ENCODE data around the gene PDHB. TPM values are rescaled to one million over a fixed set of nuclear protein-coding genes. Genes with fewer than 3 reads are reported as not detected.

PDHB gene
- total RNA-seq, 6 experiments from 2014 or later, result 35.5 to 70.2 (median 47.3) TPM

DNA sequence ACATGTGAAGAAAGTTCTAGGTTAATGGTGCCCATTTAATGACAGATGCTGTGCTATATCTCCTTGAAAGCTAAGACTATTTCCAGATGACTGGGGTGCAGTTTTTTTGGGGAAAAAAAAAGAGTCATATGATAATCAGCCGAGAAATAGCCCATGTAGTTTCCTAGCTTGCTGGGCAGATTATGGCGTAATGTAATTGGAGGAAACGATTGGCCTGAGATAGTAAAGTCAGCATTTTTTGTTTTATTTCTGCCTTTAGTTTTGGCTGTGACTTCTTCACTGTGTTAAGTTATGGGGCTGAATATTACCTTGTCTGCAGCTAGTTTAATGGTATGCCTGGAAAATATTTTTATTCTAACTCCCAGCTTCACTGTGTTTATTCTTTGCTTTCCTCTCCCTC is 24.0 kb downstream of the PDHB start:
- no peak overlapping the region for H3K27ac ChIP-seq
- intact Hi-C loops (cut with DNase I), result loop anchor here (5.0 to 10.0 kb wide), 3 partner anchors 92 to 225 kb away; no protein-coding TSS in a partner anchor
- H3K27me3 ChIP-seq, result no peaks in the 10 kb centered on the region
- TF ChIP-seq POLR2A (IDR thresholded peaks at IDR 0.05) (no peak), CTCF (IDR thresholded peaks at IDR 0.05) (no peak)
- ATAC-seq, result peak in 2 of 4 donors; percentile 20 to 32
- H3K4me3 ChIP-seq, result no peak overlapping the region
- no peaks in the 10 kb centered on the region for H3K9me3 ChIP-seq
- H3K4me1 ChIP-seq, result peaks cover 0 to 8% (median 7%) of the 10 kb centered on the region in 4 donors
- 63% methylated on average over 3 of the region's 3 CpGs for WGBS (ENCODE audit: insufficient coverage, low coverage, low lambda C conversion rate, missing lambda C conversion rate)
- peaks cover 0 to 7% (median 4%) of the 10 kb centered on the region in 4 donors for H3K36me3 ChIP-seq
- DNase-seq, result no peak

DNA sequence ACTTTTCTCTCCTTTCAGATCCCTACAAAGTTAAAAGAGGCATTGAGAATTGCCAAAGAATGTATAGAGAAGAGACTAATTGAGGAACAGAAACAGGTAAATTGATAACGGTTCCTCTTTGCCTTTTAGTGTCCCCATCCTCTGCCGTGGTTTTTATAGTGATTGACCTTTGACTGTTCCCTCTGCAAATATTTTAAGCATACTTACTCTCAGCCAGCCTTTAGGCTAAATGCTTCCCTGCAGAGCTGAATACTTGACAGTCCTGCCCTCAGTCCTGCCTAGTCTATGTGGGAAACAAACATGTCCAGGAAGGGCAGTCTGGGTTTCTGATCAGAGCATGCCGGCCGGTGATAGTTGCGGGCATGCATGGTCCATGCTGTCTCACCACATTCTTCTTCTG is 24.7 kb downstream of the PDHB start:
- intact Hi-C loops (cut with DNase I), result no loop called here
- ATAC-seq (peak; percentile 44 to 62 (median 52)), DNase-seq (no peak)
- H3K27ac ChIP-seq, result no peak overlapping the region
- no peak overlapping the region for H3K4me3 ChIP-seq
- WGBS (ENCODE audit: insufficient coverage, low coverage, low lambda C conversion rate, missing lambda C conversion rate), result 9% methylated on average over 2 of the region's 5 CpGs
- no peaks in the 10 kb centered on the region for H3K27me3 ChIP-seq
- TF ChIP-seq CTCF (IDR thresholded peaks at IDR 0.05) (no peak), POLR2A (IDR thresholded peaks at IDR 0.05) (no peak)
- no peaks in the 10 kb centered on the region for H3K9me3 ChIP-seq
- peaks cover 0 to 7% (median 5%) of the 10 kb centered on the region in 4 donors for H3K36me3 ChIP-seq
- peaks cover 0 to 8% (median 5%) of the 10 kb centered on the region in 4 donors for H3K4me1 ChIP-seq

- H3K9me3 ChIP-seq, result no peaks in the 10 kb centered on the region
- H3K36me3 ChIP-seq, result peaks cover 0 to 11% (median 3%) of the 10 kb centered on the region in 4 donors
- 93% methylated on average over 2 of the region's 4 CpGs for WGBS (ENCODE audit: insufficient coverage, low coverage, low lambda C conversion rate, missing lambda C conversion rate)
- H3K4me1 ChIP-seq, result peaks cover 0 to 8% (median 3%) of the 10 kb centered on the region in 4 donors
- intact Hi-C loops (cut with DNase I), result no loop called here
- TF ChIP-seq CTCF (IDR thresholded peaks at IDR 0.05) (no peak), POLR2A (IDR thresholded peaks at IDR 0.05) (no peak)
- ATAC-seq (peak in 1 of 4 donors; percentile 18), DNase-seq (no peak)
- no peaks in the 10 kb centered on the region for H3K27me3 ChIP-seq
- H3K27ac ChIP-seq, result no peak overlapping the region
- no peak overlapping the region for H3K4me3 ChIP-seq
These were observed 29.2 kb downstream of the PDHB start for GRCh38 chr3:58404396-58404795.

DNA sequence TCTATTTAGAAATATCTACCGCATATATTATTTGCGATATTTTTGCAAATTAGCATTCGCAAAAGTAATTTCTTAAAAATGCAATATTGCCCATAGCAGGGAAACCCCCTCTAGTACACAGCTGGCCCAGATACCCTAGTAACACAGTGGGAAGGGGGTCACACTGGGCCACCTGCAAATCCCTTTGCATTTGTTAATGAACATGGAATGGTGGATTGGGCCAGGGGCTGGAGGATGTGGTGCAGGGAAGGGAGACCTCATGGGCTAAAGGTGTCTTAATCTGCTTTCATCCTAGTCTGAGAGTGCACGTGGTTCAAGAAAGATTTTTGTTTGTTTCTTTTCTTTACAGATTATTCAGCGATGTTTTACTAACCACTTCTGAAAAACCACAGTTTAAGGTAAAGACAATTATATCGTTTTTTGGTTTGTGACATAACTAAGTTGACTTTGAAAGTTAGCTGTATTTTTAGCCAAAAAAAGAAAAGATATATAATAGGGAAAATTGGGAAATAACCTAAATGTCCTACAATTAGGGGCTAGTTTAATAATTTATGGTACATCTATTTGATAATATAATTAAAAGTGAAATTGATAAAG is 30.0 kb downstream of the PDHB start:
- Histone ChIP-seq H3K36me3 (peaks cover 0 to 15% (median 5%) of the 10 kb centered on the region in 4 donors), H3K4me1 (peaks cover 0 to under 1% (median 0%) of the 10 kb centered on the region in 4 donors), H3K27me3 (no peaks in the 10 kb centered on the region), H3K27ac (no peak overlapping the region), H3K9me3 (no peaks in the 10 kb centered on the region), H3K4me3 (no peak overlapping the region)
- no peak for DNase-seq
- WGBS (ENCODE audit: insufficient coverage, low coverage, low lambda C conversion rate, missing lambda C conversion rate), result 92% methylated on average over 6 of the region's 6 CpGs
- intact Hi-C loops (cut with DNase I), result no loop called here
- no peak for ATAC-seq
- TF ChIP-seq POLR2A (IDR thresholded peaks at IDR 0.05) (no peak), CTCF (IDR thresholded peaks at IDR 0.05) (no peak)

Data from right lobe of liver (tissue), 6 donors.